K562 (cell line): ENCODE data around the gene TANGO6.

ENCODE experiments used
- BCL6 ChIP-seq: fragments of 250-450 bp; sonication (Bioruptor Pico); IDR thresholded peaks from 2 replicates; pipeline ENCODE4 v1.4.0; 2020
- BHLHE40 ChIP-seq: IDR thresholded peaks from 2 replicates; pipeline ENCODE4 v1.6.1; 2011; ENCODE audit warnings: low read length, improper control_type of control experiment
- BRCA1 ChIP-seq, 2 experiments: fragments of 450-650 bp in 1 of 2; sonication (generic) in 1 of 2; formaldehyde crosslinking in 1 of 2; IDR thresholded peaks; 2 replicates each; pipeline versions ENCODE4 v1.5.0 to v1.6.1; 2017 to 2020; ENCODE audit warnings: mild to moderate bottlenecking in 1 of 2, missing genetic modification reagents in 1 of 2
- BRD9 ChIP-seq: fragments of 450-650 bp; IDR thresholded peaks from 2 replicates; pipeline ENCODE4 v1.6.1; 2018; ENCODE audit warnings: low read depth; ENCODE audit not compliant: partially characterized antibody
- CBFA2T2 ChIP-seq: fragments of 450-650 bp; conservative IDR thresholded peaks from 2 replicates; pipeline ENCODE4 v1.6.1; 2017; ENCODE audit warnings: mild to moderate bottlenecking
- CBFB ChIP-seq: sonication (generic); formaldehyde crosslinking; IDR thresholded peaks from 2 replicates; pipeline ENCODE4 v1.4.0; 2020; ENCODE audit warnings: mild to moderate bottlenecking, missing genetic modification reagents
- CREB3 ChIP-seq: fragments of 450-650 bp; conservative IDR thresholded peaks from 2 replicates; pipeline ENCODE4 v1.6.1; 2016; ENCODE audit warnings: missing genetic modification characterization, low read depth, mild to moderate bottlenecking, missing compliant biosample characterization, moderate library complexity
- CTCF ChIP-seq, 3 experiments: IDR thresholded peaks in 2 of 3; conservative IDR thresholded peaks in 1 of 3; 2 replicates each; pipeline ENCODE4 v1.5.1; 2011 to 2012; ENCODE audit warnings: low read length in 3 of 3, mild to moderate bottlenecking in 3 of 3, control low read depth in 2 of 3, improper control_type of control experiment in 1 of 3, inconsistent platforms in 1 of 3, low read depth in 1 of 3, mixed read lengths in 1 of 3, moderate library complexity in 1 of 3; ENCODE audit not compliant: insufficient read depth in 2 of 3
- ELK1 ChIP-seq: sonication (generic); formaldehyde crosslinking; IDR thresholded peaks from 2 replicates; pipeline ENCODE4 v1.8.1; 2022; ENCODE audit warnings: missing genetic modification reagents
- GABPA ChIP-seq: fragments of 200-800 bp; sonication (Bioruptor generic); conservative IDR thresholded peaks from 2 replicates; pipeline ENCODE4 v1.6.1; 2016; ENCODE audit warnings: low read depth, missing genetic modification characterization, missing compliant biosample characterization
- GTF2E2 ChIP-seq: fragments of 200-800 bp; sonication (Bioruptor generic); IDR thresholded peaks from 2 replicates; pipeline ENCODE4 v1.6.1; 2016; ENCODE audit warnings: missing genetic modification characterization, missing compliant biosample characterization
- ZNF609 ChIP-seq: sonication (generic); formaldehyde crosslinking; IDR thresholded peaks from 2 replicates; pipeline ENCODE4 v1.8.1; 2023; ENCODE audit warnings: missing genetic modification reagents, mild to moderate bottlenecking, borderline replicate concordance

- TF ChIP-seq BHLHE40 (no peak), CBFA2T2 (no peak), CTCF (IDR thresholded peaks at IDR 0.05 in 2 of 3, conservative IDR thresholded peaks at IDR 0.05 in 1 of 3; ENCODE audit: insufficient read depth in 2 of 3, low read depth in 1 of 3, low read length in 3 of 3) (no peak), BRD9 (no peak), CBFB (CRISPR knock-in tag) (no peak), GABPA (tag) (no peak), BRCA1 (IDR thresholded peaks at IDR 0.05) (no peak), BRCA1 (CRISPR knock-in tag; IDR thresholded peaks at IDR 0.05) (no peak), ELK1 (CRISPR knock-in tag) (no peak), BCL6 (CRISPR knock-in tag) (no peak), CREB3 (no peak), GTF2E2 (tag) (no peak), ZNF609 (CRISPR knock-in tag) (no peak)
Measured at GRCh38 chr16:68994324-68994723, 151.0 kb downstream of the TANGO6 start.
